Liver (tissue), 9 donors: Measurements from ENCODE around the gene TRIP6. TPM values are rescaled to one million over a fixed set of nuclear protein-coding genes. Genes with fewer than 3 reads are reported as not detected.
A peak's percentile ranks its signal among the peaks of the same experiment; 100 is the strongest.

Source experiments
- DNase-seq: peaks from one replicate; pipeline ENCODE4 v3.0.0-alpha.2; 2017; ENCODE audit warnings: low spot score
- H3K27ac ChIP-seq, 2 donors: one replicate each; pipeline ENCODE4 v1.7.0; 2013; ENCODE audit warnings: inconsistent platforms in 2 of 2, low read length in 2 of 2, control low read depth in 1 of 2, low read depth in 1 of 2, mild to moderate bottlenecking in 1 of 2
- H3K27me3 ChIP-seq, 4 donors: one replicate each; pipeline versions ENCODE4 v1.6.1 to v1.7.0; 2013; ENCODE audit warnings: low read length in 3 of 4, inconsistent platforms in 1 of 4, mild to moderate bottlenecking in 1 of 4, moderate library complexity in 1 of 4; ENCODE audit not compliant: control insufficient read depth in 4 of 4, insufficient read depth in 4 of 4
- H3K36me3 ChIP-seq, 4 donors: one replicate each; pipeline versions ENCODE4 v1.6.1 to v1.7.0; 2013; ENCODE audit warnings: low read length in 3 of 4, mild to moderate bottlenecking in 3 of 4, low read depth in 1 of 4, moderate library complexity in 1 of 4; ENCODE audit not compliant: control insufficient read depth in 4 of 4, insufficient read depth in 3 of 4
- H3K4me1 ChIP-seq, 4 donors: one replicate each; pipeline versions ENCODE4 v1.6.1 to v1.7.0; 2013; ENCODE audit warnings: low read length in 3 of 4, mild to moderate bottlenecking in 3 of 4, moderate library complexity in 1 of 4; ENCODE audit not compliant: control insufficient read depth in 4 of 4, insufficient read depth in 4 of 4
- H3K4me3 ChIP-seq, 3 donors: one replicate each; pipeline versions ENCODE4 v1.6.1 to v1.7.0; 2013; ENCODE audit warnings: low read length in 3 of 3, control low read depth in 1 of 3, low read depth in 1 of 3, mild to moderate bottlenecking in 1 of 3
- H3K9ac ChIP-seq, 2 donors: one replicate each; pipeline ENCODE4 v1.7.0; 2013; ENCODE audit warnings: low read length in 2 of 2, mild to moderate bottlenecking in 2 of 2, moderate library complexity in 2 of 2, control low read depth in 1 of 2, low read depth in 1 of 2
- H3K9me3 ChIP-seq, 4 donors: one replicate each; pipeline versions ENCODE4 v1.6.1 to v1.7.0; 2013; ENCODE audit warnings: low read length in 3 of 4; ENCODE audit not compliant: control insufficient read depth in 4 of 4
- ATF3 ChIP-seq: IDR thresholded peaks from 2 replicates; pipeline ENCODE4 v1.6.1; 2016; ENCODE audit warnings: antibody characterized with exemption
- CTCF ChIP-seq: fragments of 150-350 bp; IDR thresholded peaks from 2 replicates; pipeline ENCODE4 v1.5.1; 2017; ENCODE audit warnings: improper control_type of control experiment, low read depth, low read length; ENCODE audit not compliant: missing input control
- EGR1 ChIP-seq, 2 donors: IDR thresholded peaks; 2 replicates each; pipeline ENCODE4 v1.6.1; 2016 to 2018; ENCODE audit warnings: antibody characterized with exemption in 2 of 2, low read depth in 2 of 2
- FOXA1 ChIP-seq: IDR thresholded peaks from 2 replicates; pipeline ENCODE4 v1.6.1; 2016; ENCODE audit warnings: antibody characterized with exemption
- FOXA2 ChIP-seq: IDR thresholded peaks from 2 replicates; pipeline ENCODE4 v1.6.1; 2016; ENCODE audit warnings: antibody characterized with exemption
- GABPA ChIP-seq, 2 donors: IDR thresholded peaks in 1 of 2; conservative IDR thresholded peaks in 1 of 2; 2 replicates each; pipeline ENCODE4 v1.6.1; 2016; ENCODE audit warnings: antibody characterized with exemption in 2 of 2, mild to moderate bottlenecking in 1 of 2, moderate library complexity in 1 of 2
- HNF4A ChIP-seq, 2 donors: conservative IDR thresholded peaks; 2 replicates each; pipeline ENCODE4 v1.6.1; 2016; ENCODE audit warnings: antibody characterized with exemption in 2 of 2, mild to moderate bottlenecking in 2 of 2
- HNF4G ChIP-seq: IDR thresholded peaks from 2 replicates; pipeline ENCODE4 v1.6.1; 2016; ENCODE audit warnings: antibody characterized with exemption
- JUND ChIP-seq, 2 donors: IDR thresholded peaks; 2 replicates each; pipeline ENCODE4 v1.6.1; 2016; ENCODE audit warnings: antibody characterized with exemption in 2 of 2
- MAX ChIP-seq: IDR thresholded peaks from 2 replicates; pipeline ENCODE4 v1.6.1; 2016; ENCODE audit warnings: antibody characterized with exemption
- NR2F2 ChIP-seq: IDR thresholded peaks from 2 replicates; pipeline ENCODE4 v1.6.1; 2016; ENCODE audit warnings: antibody characterized with exemption
- RAD21 ChIP-seq, 2 donors: IDR thresholded peaks; 2 replicates each; pipeline ENCODE4 v1.6.1; 2016; ENCODE audit warnings: antibody characterized with exemption in 2 of 2, mild to moderate bottlenecking in 2 of 2
- REST ChIP-seq: IDR thresholded peaks from 2 replicates; pipeline ENCODE4 v1.6.1; 2016; ENCODE audit warnings: antibody characterized with exemption, mild to moderate bottlenecking
- RXRA ChIP-seq, 2 donors: IDR thresholded peaks; 2 replicates each; pipeline ENCODE4 v1.6.1; 2017 to 2018; ENCODE audit warnings: antibody characterized with exemption in 2 of 2, mild to moderate bottlenecking in 1 of 2
- SP1 ChIP-seq: IDR thresholded peaks from 2 replicates; pipeline ENCODE4 v1.6.1; 2018; ENCODE audit warnings: antibody characterized with exemption, mild to moderate bottlenecking
- ZBTB33 ChIP-seq: IDR thresholded peaks from 2 replicates; pipeline ENCODE4 v1.6.1; 2016; ENCODE audit warnings: antibody characterized with exemption
- WGBS: extraction: QIAGEN DNeasy Blood & Tissue Kit; methylation state at CpG from one replicate; pipeline ENCODE4 v1.1.7; 2013; 5-methylcytosine and 5-hydroxymethylcytosine counted together
- polyA plus RNA-seq, 2 donors: library from polyadenylated mRNA; stranded (reverse) in 1 of 2; unstranded in 1 of 2; fragments of 200-250 nt in 1 of 2; fragments of >200 nt in 1 of 2; fragmentation: Nextera tagmentation in 1 of 2; extraction: Ambion mirVana in 1 of 2; gene quantifications; one replicate each; pipeline versions ENCODE4 v1.2.1 to v1.2.3, GENCODE V29; 2013 to 2015
- total RNA-seq, 2 donors: library from RNA; depleted of rRNA; stranded (reverse); fragments of >200 nt; gene quantifications; one replicate each; pipeline ENCODE4 v1.2.3, GENCODE V29; 2014
- donor health status: healthy.
- donor health status: healthy.
- donor health status: healthy.
- donor health status: healthy.
- donor health status: healthy.

Gene TRIP6
- total and polyA plus RNA-seq, 4 donors = 14.6 to 30.7 (median 18.1) TPM

GRCh38 chr7:100839361-100839760 lies 27.8 kb upstream of the TRIP6 start:
- no peak overlapping the region for H3K4me3 ChIP-seq
- peaks cover 9 to 23% (median 13%) of the 10 kb centered on the region in 4 donors for H3K4me1 ChIP-seq
- H3K9ac ChIP-seq = no peak overlapping the region
- H3K27me3 ChIP-seq = no peaks in the 10 kb centered on the region
- no peaks in the 10 kb centered on the region for H3K9me3 ChIP-seq
- no peak for TF ChIP-seq NR2F2
- no peak for TF ChIP-seq RXRA (IDR thresholded peaks at IDR 0.05)
- no peak for TF ChIP-seq EGR1 (IDR thresholded peaks at IDR 0.05; ENCODE audit: low read depth in 2 of 2)
- TF ChIP-seq HNF4A (conservative IDR thresholded peaks at IDR 0.05) = no peak
- TF ChIP-seq REST = no peak
- no peak for TF ChIP-seq ATF3
- no peak for TF ChIP-seq HNF4G
- no peak for TF ChIP-seq FOXA1
- TF ChIP-seq SP1 = no peak
- TF ChIP-seq ZBTB33 = no peak
- no peak for TF ChIP-seq JUND (IDR thresholded peaks at IDR 0.05)
- TF ChIP-seq CTCF = no peak
- no peak for TF ChIP-seq GABPA (IDR thresholded peaks at IDR 0.05 in 1 of 2, conservative IDR thresholded peaks at IDR 0.05 in 1 of 2)
- no peak for TF ChIP-seq MAX
- WGBS = 98% methylated on average over 18 of the region's 18 CpGs
- no peak for DNase-seq
- peak overlapping the region in 1 of 2 donors; percentile 28 for H3K27ac ChIP-seq
- no peaks in the 10 kb centered on the region for H3K36me3 ChIP-seq

GRCh38 chr7:100840470-100841100 lies 26.6 kb upstream of the TRIP6 start:
- Histone ChIP-seq H3K9ac (peak overlapping the region in 1 of 2 donors; percentile 13), H3K27ac (peak overlapping the region; percentile 28 to 67), H3K36me3 (no peaks in the 10 kb centered on the region), H3K9me3 (no peaks in the 10 kb centered on the region), H3K27me3 (no peaks in the 10 kb centered on the region), H3K4me3 (no peak overlapping the region), H3K4me1 (peaks cover 10 to 18% (median 13%) of the 10 kb centered on the region in 4 donors)
- 38% methylated on average over 8 of the region's 8 CpGs for WGBS
- DNase-seq = no peak
- TF ChIP-seq ZBTB33 (no peak), HNF4G (no peak), MAX (no peak), JUND (IDR thresholded peaks at IDR 0.05) (no peak), RAD21 (IDR thresholded peaks at IDR 0.05) (peak in 1 of 2 donors; percentile 19), EGR1 (IDR thresholded peaks at IDR 0.05; ENCODE audit: low read depth in 2 of 2) (no peak), HNF4A (conservative IDR thresholded peaks at IDR 0.05) (peak in 1 of 2 donors; percentile 38), NR2F2 (peak; percentile 19), FOXA2 (peak; percentile 44), RXRA (IDR thresholded peaks at IDR 0.05) (peak in 1 of 2 donors; percentile 56), SP1 (peak; percentile 26)
